ENCODE data around the gene GABRG3.

GABRG3 gene

GRCh38 chr15:27428151-27428550 lies 457.2 kb downstream of the GABRG3 start:
- no peak overlapping the region for H3K4me3 ChIP-seq (replicated peaks; ENCODE audit: insufficient read depth, low read length)
- H3K27ac ChIP-seq (replicated peaks): no peak overlapping the region
- TF ChIP-seq SPI1 (IDR thresholded peaks at IDR 0.05; ENCODE audit: borderline replicate concordance, low read depth) (no peak), POLR2AphosphoS5 (IDR thresholded peaks at IDR 0.05; ENCODE audit: low read depth) (no peak), REST (IDR thresholded peaks at IDR 0.05; ENCODE audit: insufficient replicate concordance, low read depth) (no peak), CTCF (IDR thresholded peaks at IDR 0.05; ENCODE audit: insufficient read depth, low read length) (no peak), GABPA (IDR thresholded peaks at IDR 0.05; ENCODE audit: low read depth) (no peak)
- DNase-seq (ENCODE audit: low read depth in 1 of 2, low spot score in 1 of 2): no peak
- no peaks in the 10 kb centered on the region for H3K27me3 ChIP-seq (ENCODE audit: insufficient read depth, poor library complexity, severe bottlenecking)

GRCh38 chr15:27429577-27429976 lies 458.6 kb downstream of the GABRG3 start:
- no peak for DNase-seq (ENCODE audit: low read depth in 1 of 2, low spot score in 1 of 2)
- TF ChIP-seq GABPA (IDR thresholded peaks at IDR 0.05; ENCODE audit: low read depth): no peak
- TF ChIP-seq REST (IDR thresholded peaks at IDR 0.05; ENCODE audit: insufficient replicate concordance, low read depth): no peak
- no peak for TF ChIP-seq SPI1 (IDR thresholded peaks at IDR 0.05; ENCODE audit: borderline replicate concordance, low read depth)
- no peak for TF ChIP-seq CTCF (IDR thresholded peaks at IDR 0.05; ENCODE audit: insufficient read depth, low read length)
- TF ChIP-seq POLR2AphosphoS5 (IDR thresholded peaks at IDR 0.05; ENCODE audit: low read depth): no peak
- H3K4me3 ChIP-seq (replicated peaks; ENCODE audit: insufficient read depth, low read length): no peak overlapping the region
- no peak overlapping the region for H3K27ac ChIP-seq (replicated peaks)
- H3K27me3 ChIP-seq (ENCODE audit: insufficient read depth, poor library complexity, severe bottlenecking): no peaks in the 10 kb centered on the region

- H3K27ac ChIP-seq (replicated peaks): no peak overlapping the region
- no peaks in the 10 kb centered on the region for H3K27me3 ChIP-seq (ENCODE audit: insufficient read depth, poor library complexity, severe bottlenecking)
- TF ChIP-seq SPI1 (IDR thresholded peaks at IDR 0.05; ENCODE audit: borderline replicate concordance, low read depth): no peak
- TF ChIP-seq POLR2AphosphoS5 (IDR thresholded peaks at IDR 0.05; ENCODE audit: low read depth): no peak
- no peak for TF ChIP-seq REST (IDR thresholded peaks at IDR 0.05; ENCODE audit: insufficient replicate concordance, low read depth)
- TF ChIP-seq CTCF (IDR thresholded peaks at IDR 0.05; ENCODE audit: insufficient read depth, low read length): no peak
- no peak for TF ChIP-seq GABPA (IDR thresholded peaks at IDR 0.05; ENCODE audit: low read depth)
- no peak for DNase-seq (ENCODE audit: low read depth in 1 of 2, low spot score in 1 of 2)
- H3K4me3 ChIP-seq (replicated peaks; ENCODE audit: insufficient read depth, low read length): no peak overlapping the region
Observed at GRCh38 chr15:27433604-27434003, 462.6 kb downstream of the GABRG3 start.

All from HL-60 (cell line).